GM12875 (cell line): ENCODE results near the gene GPR37.

Source experiments
- H3K4me3 ChIP-seq: one replicate; pipeline ENCODE4 v1.5.1; 2011; ENCODE audit warnings: low read depth, low read length, control low read depth
- CTCF ChIP-seq: IDR thresholded peaks from 2 replicates; pipeline ENCODE4 v1.5.1; 2011; ENCODE audit warnings: low read depth, mild to moderate bottlenecking, control low read depth, inconsistent platforms, low read length, moderate library complexity, borderline replicate concordance; ENCODE audit not compliant: insufficient read depth

The GPR37 gene

GRCh38 chr7:124761164-124761715 is 4.4 kb downstream of the GPR37 start:
- no peak for TF ChIP-seq CTCF
- H3K4me3 ChIP-seq = no peak overlapping the region

- no peak overlapping the region for H3K4me3 ChIP-seq
- no peak for TF ChIP-seq CTCF
These were observed 7.3 kb downstream of the GPR37 start for GRCh38 chr7:124758327-124758726.

- TF ChIP-seq CTCF = no peak
These were observed 10.9 kb downstream of the GPR37 start for GRCh38 chr7:124754576-124755268.

GRCh38 chr7:124752310-124752709 is 13.3 kb downstream of the GPR37 start:
- no peak overlapping the region for H3K4me3 ChIP-seq
- no peak for TF ChIP-seq CTCF

More at GRCh38 chr7:124754576-124755268, 10.9 kb downstream of the GPR37 start:
- no peak overlapping the region for H3K4me3 ChIP-seq

- TF ChIP-seq CTCF = no peak
- H3K4me3 ChIP-seq = no peak overlapping the region
These were observed 14.6 kb downstream of the GPR37 start for GRCh38 chr7:124751027-124751426.

GRCh38 chr7:124747072-124747471 is 18.5 kb downstream of the GPR37 start:
- TF ChIP-seq CTCF = no peak
- no peak overlapping the region for H3K4me3 ChIP-seq

GRCh38 chr7:124738639-124739038 is 27.0 kb downstream of the GPR37 start:
- no peak overlapping the region for H3K4me3 ChIP-seq
- no peak for TF ChIP-seq CTCF
